HG03565 (cell line): ENCODE data around the gene JAZF1.

ENCODE experiments used
- ATAC-seq: cut with Tn5 transposase; IDR thresholded peaks from one replicate; pipeline ENCODE4 v1.9.1; 2021; ENCODE audit warnings: mild to moderate bottlenecking, moderate library complexity; ENCODE audit not compliant: unreplicated experiment

The JAZF1 gene

DNA sequence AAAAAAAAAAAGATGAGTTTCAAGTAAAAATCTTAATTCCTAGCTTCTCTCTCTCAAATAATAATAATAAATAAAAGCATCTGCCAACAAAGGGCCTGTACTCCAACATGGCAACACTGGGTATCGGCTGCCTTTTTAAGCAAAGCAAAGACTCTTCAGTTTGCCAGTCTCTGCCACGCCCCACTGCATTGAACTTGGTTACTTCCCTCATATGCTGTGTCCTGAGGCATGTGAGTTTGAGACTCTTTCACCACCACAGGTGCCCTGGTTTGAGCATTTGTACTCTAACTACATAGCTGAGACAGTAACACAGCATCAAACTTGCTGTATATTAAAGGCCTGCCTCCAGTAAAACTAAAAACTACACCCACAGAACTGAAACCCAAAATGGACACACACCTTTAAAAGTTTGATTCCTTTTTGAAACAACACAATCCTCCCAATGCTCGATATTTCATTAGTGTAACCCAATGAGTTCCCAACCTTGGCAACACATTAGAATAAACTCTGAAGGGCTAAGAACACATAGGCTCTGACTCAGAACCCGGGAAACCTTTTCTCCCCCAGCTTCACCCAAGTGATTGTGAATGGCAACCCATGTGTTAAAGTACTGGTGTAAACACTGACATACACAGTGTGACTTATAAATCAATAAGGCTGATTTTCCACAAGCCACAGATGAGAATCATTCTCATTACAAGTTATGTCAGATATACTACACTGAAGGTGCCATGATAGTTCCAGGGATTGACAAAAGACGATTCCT lies 12.0 kb downstream of the JAZF1 start:
- no peak for ATAC-seq

DNA sequence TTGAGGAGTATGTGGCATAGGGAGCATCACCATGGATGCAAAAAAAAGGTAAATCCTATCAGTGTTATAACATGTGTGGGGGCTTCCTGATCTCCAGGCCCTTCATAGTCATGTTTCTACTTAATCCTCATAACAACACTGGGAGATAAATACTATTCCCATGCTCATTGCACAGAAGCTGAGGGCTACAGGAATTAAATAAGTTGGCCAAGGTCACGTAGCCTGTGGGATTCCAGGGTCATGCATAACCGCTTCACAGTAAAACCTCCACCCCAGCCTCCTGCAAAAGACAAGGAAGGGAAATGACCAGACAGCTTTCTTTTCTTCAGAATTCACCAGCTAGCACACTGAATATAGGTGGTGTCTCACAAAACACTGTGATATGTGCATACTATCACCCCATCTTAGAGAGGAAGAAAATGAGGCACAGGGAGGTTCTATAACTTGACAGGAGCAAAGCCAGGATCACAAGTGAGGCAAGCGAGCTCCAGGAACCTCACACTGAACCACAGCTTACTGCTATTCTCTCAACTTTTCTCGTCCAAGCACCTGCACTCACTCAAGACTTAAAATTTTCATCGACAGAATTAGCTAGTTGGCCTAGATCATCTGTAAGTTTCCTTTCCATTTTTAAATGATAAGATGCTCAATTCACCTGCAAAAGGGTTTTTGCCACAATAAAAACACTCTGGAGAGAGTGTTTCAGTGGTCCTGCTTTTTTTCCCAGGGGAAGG lies 13.4 kb downstream of the JAZF1 start:
- no peak for ATAC-seq

DNA sequence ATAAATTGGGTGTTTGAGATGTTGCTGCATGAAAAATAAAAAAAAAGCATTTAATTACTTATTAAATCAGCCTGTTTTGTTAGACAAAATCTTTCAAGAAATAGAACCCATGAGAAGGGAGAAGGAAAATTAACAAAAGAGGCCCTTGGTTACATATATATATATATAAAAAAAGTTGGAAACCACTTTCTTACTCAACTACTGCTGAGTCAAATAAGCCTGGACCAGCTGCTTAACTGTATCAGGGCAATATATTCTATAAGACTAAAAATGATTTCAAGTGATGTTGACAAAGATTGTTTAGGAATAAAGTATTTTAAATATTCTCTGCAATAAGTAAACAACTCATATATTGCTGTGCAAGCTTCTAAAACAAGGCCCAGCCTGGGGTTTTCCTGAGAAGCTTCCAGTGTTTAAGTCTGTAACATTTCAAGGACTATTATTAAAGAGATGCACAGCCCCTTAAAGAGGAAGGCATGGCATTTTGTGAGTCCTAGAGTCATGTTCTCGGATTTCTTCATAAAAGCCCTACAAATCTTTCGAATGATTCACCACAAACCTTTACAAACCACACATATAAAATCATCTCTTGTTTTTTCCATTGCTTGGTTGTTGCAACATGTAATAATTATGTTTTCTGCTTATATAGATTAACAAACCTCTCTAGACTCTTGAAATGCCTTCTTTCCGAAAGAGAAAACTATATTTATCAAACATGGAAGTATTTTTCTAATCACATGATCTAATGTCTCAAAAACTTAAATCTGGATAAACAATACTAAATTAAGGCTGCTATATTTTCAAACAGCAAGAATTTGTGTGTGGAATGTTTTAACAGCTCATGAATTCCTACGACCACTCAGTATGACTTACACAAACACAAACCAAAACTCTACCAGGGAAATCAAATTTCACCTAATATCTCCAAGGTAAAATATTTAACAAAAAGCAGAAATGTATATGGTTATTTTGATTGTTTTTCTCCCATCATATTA lies 14.3 kb downstream of the JAZF1 start:
- no peak for ATAC-seq

DNA sequence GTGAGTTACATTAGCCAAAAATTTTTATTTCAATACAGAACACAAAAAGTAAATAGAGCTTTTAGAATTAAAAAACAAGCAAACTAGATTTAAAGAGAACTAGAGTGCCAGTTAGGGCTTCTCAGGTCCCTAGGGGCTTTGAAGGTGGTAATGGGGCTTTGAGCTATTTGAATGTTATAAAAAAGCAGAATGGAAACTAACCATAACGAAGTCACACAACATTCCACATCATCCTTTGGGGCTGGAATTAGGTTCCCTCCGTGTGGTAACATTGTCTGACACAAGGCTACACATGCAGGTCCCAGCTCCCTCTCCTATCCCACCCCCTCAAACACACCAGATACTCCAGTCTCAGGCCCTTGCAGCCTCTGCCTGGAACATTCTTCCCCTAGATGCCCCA lies 15.3 kb downstream of the JAZF1 start:
- ATAC-seq = no peak

DNA sequence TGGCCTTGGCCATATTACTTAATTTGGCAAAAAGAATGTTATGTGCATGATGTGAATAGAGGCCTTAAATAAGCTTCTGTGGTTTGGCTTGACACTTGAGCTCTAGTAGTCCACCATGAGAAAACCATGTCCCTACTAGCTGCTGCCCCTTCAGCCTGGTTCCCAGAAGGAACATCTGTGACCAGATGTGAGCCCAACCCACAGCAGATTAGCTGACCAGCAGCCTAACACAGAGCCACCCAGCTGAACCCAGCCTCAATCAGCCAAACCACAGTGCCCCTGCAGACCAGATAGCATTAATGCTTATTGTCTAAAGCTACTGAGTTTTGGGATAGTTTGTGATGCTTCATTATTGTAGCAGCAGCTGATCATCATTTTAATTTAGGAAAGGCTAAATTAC lies 16.6 kb downstream of the JAZF1 start:
- ATAC-seq = no peak

DNA sequence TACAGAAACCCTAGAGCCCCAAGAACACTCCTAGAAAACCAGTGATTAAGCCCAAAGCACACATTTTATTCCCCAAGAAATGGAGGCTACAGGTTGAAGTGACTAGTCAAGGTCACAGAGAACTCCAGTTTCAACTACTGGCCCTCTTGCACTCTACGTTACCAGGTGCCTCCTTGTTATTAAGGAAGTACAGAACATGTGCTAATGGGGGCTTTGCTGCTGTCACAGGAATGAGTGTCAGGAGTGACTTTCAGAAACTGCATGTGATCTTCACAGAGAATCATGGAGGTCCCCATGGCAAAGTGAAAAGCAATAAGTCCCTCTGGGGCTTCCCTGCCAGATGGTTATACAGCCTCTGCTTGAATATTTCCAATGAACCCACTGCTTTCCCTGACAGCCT lies 19.3 kb downstream of the JAZF1 start:
- ATAC-seq = no peak

DNA sequence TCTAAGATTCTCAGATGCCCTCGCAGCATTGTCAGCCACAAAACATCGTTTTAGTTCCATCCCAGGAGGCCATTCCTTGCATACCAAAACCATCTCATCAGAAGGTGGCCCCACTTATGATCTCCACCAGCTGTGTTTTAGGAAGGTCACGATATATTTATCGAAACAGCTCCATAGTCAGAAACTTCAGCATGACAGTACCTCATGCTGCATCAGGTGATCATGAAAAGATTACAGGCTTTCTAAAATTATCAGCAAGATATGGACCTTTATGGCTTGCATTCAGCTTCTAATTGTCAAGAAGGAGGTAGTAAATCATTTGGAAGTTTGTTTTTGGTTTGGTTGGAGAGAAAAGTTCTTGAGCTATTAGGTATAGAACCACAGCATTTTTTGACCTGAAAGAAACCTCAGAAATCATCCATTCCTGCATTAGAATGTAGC lies 20.0 kb downstream of the JAZF1 start:
- ATAC-seq = no peak

DNA sequence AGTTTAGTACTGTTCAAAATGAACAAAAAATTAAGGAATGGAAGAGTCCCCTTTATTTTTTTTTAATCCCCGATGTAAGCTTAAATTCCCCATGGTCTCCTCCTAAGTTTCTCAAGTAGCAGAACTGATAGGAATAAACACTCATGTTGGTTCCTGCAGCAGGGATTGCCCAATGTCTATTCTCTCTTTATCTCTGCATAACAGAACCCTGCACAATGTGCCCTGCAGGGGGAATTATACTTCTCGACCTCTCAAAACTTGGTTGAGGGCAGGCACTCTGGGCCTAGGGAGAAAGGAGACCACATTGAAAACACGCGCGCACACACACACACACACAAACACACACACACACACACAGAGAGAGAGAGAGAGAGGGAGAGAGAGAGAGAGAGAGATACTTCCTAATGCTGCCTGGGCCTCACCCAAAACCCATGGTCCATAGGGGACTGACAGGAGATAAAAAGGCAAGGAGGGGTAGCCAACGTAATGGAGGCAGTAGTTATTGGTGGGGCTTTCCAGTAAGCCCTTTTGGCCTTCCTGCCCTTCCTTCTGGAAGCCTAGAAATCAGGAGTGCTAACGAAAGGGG lies 22.7 kb downstream of the JAZF1 start:
- ATAC-seq = no peak

DNA sequence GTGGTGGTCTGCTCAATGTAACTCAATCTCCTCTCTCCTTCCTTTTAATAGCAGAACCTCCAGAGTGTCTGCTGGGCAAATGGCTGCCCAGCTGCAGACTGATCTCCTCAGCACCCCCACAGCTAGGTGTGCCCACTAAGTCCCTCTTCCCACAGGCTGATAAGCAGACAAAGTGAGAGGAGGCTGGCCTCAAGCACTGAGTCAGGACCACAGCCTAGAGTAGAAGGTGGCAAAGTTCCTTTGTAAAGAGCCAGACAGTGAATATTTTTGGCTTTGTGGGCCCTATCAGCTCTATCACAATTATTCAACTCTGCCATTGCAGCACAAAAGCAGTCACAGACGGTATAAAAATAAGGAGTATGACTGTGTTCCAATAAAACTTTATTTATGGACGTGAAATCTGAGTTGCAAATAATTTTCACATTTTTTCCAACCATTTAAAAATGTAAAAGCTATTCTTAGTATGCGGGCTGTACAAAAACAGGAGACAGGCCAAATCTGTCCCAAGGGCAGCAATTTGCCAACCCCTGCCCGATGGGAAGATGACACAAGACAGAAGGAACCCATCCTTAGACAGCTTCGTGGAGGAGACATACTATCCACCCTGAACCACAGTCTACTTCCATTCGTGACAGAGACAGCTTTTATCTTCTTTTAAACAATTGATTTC lies 23.4 kb downstream of the JAZF1 start:
- no peak for ATAC-seq

DNA sequence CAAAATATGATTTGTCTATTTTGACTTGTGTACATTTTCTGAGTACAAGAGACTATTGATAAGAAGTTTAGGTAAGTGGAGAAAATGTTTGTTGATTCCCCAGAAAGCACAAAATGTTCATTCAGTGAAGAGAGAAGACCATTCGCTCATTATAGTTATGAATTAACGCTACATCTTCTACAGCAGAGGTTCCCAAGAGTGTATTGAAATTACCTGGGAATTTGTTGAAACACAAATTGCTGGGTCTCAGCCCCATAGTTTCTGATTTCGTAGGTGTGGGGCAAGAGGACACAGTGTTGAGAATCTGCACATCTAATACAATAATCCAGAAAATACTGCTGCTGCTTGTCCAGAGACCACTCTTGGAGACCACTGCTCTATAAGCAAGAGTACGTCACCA lies 24.2 kb downstream of the JAZF1 start:
- no peak for ATAC-seq

DNA sequence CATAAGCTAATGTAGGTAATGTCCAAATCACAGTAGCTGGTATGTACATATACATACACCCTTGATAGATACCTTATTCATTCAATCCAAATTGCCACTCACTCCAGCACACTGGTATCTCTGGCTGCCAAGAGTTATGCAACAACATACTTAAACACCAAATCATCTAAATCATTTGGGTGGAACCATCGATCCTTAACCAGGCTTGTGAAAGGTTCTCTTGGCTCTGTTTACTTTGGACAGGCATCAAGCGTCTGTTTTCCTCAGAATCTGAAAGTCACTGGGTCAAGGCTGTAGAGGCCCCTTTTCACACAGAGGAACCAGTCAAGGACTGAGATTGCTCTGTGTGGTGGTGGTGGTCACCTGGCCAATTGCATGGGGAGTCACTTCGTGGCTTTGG lies 24.6 kb downstream of the JAZF1 start:
- ATAC-seq = no peak

DNA sequence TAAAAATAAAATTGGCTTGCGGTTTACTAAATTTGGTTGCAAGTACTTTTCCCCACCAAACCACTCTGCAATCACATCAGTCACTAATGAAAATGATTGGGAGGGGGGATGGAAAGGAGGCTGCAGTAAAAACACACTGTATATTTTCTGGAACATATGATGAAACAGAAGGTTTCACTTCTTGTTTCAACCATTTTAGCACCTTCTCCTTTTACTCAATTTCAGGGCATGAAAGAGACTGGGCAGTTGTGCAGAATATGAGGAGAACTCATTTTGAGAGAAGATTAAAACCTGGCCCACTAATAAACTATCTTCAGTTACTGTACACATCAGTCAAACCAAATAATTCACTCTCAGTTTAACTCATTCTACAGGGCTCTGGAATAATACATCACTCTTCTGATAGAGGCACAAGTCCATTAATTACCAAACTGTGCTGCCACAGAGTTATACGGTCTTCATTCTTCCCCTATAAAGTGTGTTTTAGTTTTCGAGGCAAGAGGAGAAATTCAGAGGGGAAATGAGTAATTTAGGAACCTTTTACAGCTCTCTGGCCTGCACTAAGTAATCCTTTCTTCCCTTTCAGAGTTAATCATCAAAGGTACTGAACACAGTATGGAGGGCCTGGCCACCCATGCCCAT lies 25.5 kb downstream of the JAZF1 start:
- peak; percentile 70 for ATAC-seq

DNA sequence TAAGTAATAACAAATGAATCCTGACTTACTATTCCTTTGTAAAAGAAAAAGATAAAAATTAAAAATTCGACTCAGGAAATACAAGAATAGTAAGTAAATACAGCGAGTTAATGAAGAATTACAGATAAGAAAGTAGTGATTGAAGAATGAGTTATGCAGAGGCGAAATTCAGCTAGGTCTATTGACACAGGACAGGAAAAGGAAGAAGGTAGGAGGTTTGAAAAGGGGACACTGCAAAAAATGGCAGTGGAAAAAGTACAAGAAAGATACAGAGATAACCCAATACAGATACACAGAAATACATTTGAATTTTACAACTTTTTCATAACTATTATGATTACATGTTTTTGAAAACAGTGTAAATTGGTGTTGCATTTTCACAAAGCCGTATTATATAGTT lies 28.0 kb downstream of the JAZF1 start:
- ATAC-seq = no peak

DNA sequence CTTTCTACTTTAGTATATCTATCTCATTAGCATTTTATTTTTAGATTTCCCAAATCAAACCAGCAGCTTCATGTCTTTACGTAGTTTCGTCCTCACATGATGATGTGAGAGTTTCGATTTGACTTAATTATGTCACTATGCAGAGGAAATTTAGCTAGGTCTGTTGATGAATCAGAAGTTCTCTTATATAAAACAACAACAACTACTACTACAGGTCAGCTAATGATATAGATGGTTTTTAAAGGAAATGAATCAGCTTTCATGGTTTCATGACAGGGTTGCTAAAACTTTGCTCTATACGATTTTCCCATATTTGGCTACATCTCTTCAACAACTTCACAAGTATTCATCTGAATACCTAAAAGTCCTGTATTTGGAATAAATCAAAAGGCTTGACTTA lies 28.6 kb downstream of the JAZF1 start:
- peak; percentile 27 for ATAC-seq

DNA sequence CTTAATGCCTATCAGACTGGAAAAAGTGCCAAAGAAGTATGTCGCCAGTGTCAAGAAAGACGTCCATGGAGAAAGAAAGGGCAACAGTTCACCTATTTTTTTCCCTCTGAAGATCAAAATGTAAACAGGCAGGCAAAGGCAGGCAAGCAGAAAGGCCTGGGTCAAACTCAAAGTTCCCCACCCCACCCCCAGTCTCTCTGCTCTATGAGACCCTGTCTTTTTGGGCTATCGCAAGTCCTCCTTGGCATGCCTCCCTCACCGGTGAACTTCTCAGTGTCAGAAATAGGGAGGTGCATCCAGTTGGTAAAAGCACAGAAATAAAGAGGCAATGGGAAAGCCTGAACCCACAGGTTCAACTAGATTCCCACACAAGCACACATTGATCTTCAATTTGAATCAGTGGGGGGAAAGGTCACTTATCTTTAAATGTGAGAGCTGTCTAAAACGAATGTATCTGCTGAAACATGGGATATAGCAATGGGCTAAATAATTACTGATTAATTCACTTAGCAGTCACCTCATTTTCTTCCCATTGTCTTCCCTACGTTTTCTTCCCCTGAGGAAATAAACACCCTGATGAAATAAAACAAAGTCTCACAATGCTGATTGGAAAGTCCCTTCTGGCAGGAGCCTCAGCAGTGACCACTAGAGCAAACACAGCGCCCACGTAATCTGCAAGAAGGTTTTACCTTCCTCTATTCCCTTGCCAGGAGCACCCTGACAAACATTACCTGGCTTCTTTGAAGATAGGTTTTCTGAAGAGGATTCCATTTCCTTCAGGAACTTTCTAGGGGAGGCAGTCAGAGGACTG lies 31.1 kb downstream of the JAZF1 start:
- no peak for ATAC-seq

DNA sequence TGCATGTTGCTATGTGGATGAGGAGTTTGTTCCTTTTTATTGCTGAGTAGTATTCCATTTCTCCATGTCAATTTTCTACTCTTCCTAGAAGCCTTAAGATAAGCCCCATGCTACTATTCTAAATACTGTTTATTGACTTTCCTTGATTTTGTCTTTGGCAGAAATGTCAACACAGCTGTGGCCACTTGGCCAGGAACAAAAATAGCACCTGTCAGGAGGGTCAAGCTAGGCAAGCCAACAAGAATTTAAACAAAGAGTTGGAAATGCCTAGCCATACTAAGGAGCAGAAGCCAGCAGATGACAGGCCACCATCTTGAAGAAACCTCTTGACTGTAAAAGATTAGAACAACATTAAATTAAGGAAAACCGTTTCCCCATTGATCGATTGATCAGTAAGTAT lies 34.7 kb downstream of the JAZF1 start:
- no peak for ATAC-seq

DNA sequence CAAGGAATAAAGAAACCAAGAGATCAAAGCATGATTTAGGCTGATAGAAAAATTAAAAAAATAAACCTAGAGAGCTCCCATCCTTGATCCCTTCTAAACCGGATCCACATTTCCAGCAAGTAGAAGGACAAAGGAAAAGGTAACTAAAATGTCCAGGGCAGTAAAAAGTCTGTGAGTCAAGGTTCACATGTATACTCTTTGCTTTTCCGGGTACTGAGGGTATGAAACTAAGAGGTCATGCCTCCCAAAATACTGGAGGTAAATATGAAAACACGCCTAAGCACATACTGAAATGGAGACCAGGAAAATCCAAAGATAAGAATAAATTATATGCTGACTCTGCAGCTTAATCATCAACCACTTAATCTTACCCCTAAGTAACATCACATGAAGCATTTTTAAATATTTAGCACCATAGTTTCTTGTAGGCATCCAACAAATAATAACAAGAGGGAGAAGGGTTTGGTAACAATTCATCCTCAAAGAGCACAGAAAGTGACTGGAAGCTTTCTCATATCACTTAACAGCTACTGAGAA lies 35.4 kb downstream of the JAZF1 start:
- ATAC-seq = no peak

DNA sequence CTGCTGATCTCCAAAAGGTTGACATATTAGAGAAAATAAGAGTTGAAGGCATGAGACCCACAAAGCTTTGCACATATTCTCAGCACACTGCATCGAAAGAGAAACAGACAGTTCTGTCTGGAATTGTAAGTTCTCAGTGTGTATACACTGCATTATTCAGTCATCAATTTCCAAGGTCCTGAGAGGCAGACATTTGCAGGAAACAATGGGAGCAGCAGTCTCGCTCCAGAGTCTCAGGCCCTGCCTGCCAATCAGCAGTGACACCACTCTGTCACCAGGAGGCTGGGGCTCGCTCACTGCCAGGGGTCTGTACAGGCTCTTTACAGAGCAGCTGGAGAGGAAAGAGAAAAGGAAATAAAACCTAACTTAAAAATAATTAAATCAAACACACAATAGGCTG lies 36.3 kb downstream of the JAZF1 start:
- no peak for ATAC-seq

DNA sequence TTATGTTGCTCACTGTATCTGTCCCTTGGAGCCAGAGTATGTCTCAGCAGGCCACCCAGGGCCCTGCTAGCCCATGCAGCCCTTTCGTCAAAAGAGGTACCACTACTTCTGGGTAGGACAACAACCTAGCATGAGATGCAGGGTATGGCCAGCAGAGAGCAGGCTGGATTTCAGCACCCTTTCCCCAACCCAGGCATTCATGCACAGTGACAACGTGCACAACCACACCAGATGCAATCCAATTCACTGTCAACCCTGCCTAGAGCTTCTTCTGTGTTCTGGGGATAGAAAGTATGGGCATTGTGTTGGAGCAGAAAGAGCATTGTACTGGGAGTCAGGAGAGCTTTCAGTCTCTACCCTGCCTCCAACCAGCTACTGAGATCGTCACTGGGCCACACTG lies 37.9 kb downstream of the JAZF1 start:
- ATAC-seq = no peak
